Measurements from ENCODE around the gene DNAJB8.

Gene DNAJB8

DNA sequence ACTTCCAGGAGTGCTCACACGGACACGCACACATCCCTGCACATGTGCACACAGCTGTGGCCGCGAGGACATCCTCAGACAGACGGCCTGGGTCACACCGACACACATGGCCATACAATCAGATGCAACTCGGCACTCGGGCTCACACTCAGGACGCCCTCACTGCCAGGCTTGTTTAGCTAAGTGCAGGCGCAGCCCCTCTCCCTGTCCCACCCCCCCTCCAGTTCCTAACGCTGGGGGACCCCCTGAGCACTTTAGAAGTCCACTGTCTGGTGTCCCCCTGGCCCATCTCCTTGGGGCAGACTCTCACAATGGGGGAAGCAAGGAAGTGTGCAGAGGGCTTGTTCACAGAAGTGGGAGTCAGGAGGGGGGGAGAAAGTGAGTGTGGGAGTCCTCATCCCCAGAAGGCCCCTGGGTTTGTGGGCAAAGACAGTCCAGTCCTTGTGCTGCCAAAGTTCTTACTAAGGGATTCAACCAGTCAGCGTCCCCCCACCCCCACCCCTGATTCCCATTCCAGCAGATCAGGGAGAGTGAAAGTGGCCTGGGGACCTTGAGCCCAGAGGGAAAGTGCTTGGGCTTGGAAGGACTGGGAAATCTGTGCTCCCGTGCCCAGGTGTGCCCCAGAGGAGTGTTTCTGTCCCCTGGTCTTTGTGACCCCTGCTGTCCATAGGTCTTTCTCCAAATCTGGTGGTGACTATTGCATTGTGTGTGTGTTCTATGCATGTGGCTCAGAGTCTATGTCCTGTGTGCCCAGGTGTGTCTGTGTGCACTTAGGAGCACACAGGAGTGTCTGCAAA lies 27.1 kb upstream of the DNAJB8 start:
- no peaks in the 10 kb centered on the region for H3K9me3 Mint-ChIP-seq
- H3K27me3 Mint-ChIP-seq (ENCODE audit: low read depth, poor library complexity): peaks cover 100% of the 10 kb centered on the region
- DNase-seq: no peak
- no peaks in the 10 kb centered on the region for H3K36me3 Mint-ChIP-seq (ENCODE audit: low read depth)
- TF ChIP-seq, protein P1, sequence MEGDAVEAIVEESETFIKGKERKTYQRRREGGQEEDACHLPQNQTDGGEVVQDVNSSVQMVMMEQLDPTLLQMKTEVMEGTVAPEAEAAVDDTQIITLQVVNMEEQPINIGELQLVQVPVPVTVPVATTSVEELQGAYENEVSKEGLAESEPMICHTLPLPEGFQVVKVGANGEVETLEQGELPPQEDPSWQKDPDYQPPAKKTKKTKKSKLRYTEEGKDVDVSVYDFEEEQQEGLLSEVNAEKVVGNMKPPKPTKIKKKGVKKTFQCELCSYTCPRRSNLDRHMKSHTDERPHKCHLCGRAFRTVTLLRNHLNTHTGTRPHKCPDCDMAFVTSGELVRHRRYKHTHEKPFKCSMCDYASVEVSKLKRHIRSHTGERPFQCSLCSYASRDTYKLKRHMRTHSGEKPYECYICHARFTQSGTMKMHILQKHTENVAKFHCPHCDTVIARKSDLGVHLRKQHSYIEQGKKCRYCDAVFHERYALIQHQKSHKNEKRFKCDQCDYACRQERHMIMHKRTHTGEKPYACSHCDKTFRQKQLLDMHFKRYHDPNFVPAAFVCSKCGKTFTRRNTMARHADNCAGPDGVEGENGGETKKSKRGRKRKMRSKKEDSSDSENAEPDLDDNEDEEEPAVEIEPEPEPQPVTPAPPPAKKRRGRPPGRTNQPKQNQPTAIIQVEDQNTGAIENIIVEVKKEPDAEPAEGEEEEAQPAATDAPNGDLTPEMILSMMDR (IDR thresholded peaks at IDR 0.05): no peak
- H3K4me1 Mint-ChIP-seq: peaks cover 35% of the 10 kb centered on the region
- H3K4me3 Mint-ChIP-seq: peak overlapping the region; percentile 61
- H3K27ac Mint-ChIP-seq: no peak overlapping the region

DNA sequence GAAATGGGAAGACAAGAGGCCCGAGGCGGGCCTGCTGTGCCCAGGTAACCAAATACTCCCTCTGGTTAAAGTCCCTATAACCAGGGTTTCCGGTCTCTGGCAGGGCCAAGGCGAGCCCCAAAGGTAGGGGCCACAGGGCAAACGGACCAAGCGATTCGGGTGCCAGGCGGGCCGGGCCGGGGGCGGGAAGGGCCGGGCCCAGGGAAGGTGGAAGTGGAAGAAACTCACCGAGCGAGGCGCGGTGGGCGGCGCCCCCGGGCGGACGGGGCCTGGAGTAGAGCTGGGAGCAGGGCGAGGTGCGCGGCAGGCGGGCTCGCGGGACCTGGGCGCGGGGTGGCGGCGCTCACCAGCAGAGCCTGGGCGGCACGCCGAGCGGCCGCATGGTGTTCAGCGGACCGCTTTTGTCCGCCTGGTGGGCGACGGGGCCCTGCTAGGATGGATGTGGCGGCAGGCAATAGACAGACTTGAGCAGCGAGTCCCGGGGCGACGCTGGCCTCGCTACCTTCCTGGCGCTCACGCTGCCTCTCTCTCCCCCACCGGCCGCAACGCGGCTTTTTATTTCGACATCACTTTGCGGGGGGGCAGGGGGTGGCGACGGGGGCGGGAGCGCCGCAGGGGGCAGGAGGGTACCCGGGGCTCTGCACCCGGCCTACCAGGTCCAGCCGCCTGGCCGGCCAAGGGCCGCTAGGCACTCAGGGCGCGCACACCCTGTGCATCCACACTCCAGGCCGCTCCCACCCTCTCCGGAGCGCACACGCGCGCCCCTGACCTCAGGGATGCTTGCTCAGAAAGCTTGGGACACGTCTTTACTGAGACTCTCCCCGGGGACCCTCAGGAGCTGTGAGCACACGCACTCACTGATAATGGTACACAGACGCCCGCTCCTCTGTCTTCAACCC lies 26.2 kb upstream of the DNAJB8 start, which contains the start of gene GATA2:
Gene GATA2 (minus strand): TSS at position 531 of the 899 bp plus-strand sequence. CDS start 6,170 bp downstream, outside the sequence.
- peak within 1 kb of the TSS; percentile 61 for H3K4me3 Mint-ChIP-seq
- H3K4me1 Mint-ChIP-seq: peaks cover 35% of the 10 kb centered on the region
- DNase-seq: peak; percentile 68
- TF ChIP-seq, protein P1 (IDR thresholded peaks at IDR 0.05): no peak
- no peaks in the 10 kb centered on the region for H3K9me3 Mint-ChIP-seq
- peaks cover 100% of the 10 kb centered on the region for H3K27me3 Mint-ChIP-seq (ENCODE audit: low read depth, poor library complexity)
- H3K27ac Mint-ChIP-seq: no peak within 1 kb of the TSS
- no peaks in the 10 kb centered on the region for H3K36me3 Mint-ChIP-seq (ENCODE audit: low read depth)

GRCh38 chr3:128491941-128492670 lies 25.4 kb upstream of the DNAJB8 start:
- H3K36me3 Mint-ChIP-seq (ENCODE audit: low read depth): no peaks in the 10 kb centered on the region

DNA sequence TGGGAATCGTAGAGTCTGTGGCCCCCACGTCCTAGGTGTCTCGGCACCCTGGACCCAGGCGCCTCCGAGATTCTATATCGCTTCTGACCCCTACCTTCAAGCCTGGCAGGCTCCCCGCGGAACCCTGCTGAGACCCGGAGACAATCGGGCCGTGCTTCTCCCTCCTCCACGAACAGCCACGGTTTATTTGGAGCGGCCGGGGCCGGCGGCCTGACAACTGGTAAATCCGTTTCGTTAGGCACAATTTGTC lies 24.9 kb upstream of the DNAJB8 start:
- DNase-seq: no peak
- Mint-ChIP-seq H3K4me3 (peak overlapping the region; percentile 30), H3K4me1 (peaks cover 41% of the 10 kb centered on the region), H3K9me3 (no peaks in the 10 kb centered on the region), H3K36me3 (ENCODE audit: low read depth) (no peaks in the 10 kb centered on the region), H3K27ac (no peak overlapping the region), H3K27me3 (ENCODE audit: low read depth, poor library complexity) (peaks cover 100% of the 10 kb centered on the region)
- TF ChIP-seq, protein P1 (IDR thresholded peaks at IDR 0.05): no peak

More at GRCh38 chr3:128491941-128492670, 25.4 kb upstream of the DNAJB8 start:
- no peak overlapping the region for H3K27ac Mint-ChIP-seq
- H3K9me3 Mint-ChIP-seq: no peaks in the 10 kb centered on the region
- peak overlapping the region; percentile 30 for H3K4me3 Mint-ChIP-seq
- TF ChIP-seq, protein P1 (IDR thresholded peaks at IDR 0.05): no peak
- H3K4me1 Mint-ChIP-seq: peaks cover 39% of the 10 kb centered on the region
- DNase-seq: no peak
- H3K27me3 Mint-ChIP-seq (ENCODE audit: low read depth, poor library complexity): peaks cover 100% of the 10 kb centered on the region

DNA sequence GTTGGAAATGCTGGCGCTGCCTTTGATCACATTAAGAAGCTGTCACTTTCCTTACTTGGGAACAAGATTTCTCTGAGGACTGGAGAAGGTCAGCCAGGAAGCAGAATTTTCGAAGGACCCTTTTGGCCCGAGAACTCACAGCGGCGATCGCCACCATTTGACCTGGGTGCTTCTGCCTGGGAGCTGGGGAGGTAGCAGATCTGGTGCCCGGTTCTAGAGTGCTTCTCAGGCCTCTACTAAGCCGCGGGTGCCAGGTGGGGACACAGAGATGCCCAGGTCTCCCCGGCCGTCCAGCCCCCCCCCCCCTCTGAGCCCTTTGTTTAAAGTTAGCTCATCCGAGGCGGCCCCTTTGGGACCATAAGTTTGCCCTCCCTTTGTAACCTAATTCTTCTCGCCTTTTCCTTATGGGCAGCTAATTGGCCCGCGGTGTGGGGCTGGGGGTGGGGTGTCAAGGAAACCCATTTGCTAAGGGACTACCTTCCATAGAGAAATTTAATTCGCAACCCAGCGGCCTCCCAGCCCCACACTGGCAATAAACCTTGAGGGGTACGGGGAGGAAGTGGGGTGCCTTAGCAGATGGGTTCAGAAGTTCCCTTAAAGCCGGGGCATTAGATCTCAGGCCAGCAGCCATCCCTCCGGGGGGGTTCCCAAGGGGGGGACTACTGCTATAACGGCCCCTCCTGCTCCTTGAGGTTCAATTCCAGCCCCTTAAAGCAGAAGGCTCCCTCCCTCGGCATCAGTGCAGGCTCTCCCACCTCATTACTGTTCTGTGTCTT lies 24.4 kb upstream of the DNAJB8 start:
- Mint-ChIP-seq H3K36me3 (ENCODE audit: low read depth) (no peaks in the 10 kb centered on the region), H3K27me3 (ENCODE audit: low read depth, poor library complexity) (peaks cover 100% of the 10 kb centered on the region), H3K9me3 (no peaks in the 10 kb centered on the region), H3K4me1 (peaks cover 44% of the 10 kb centered on the region), H3K27ac (no peak overlapping the region), H3K4me3 (peak overlapping the region; percentile 30)
- no peak for DNase-seq
- TF ChIP-seq, protein P1 (IDR thresholded peaks at IDR 0.05): no peak
